ENCODE measurements around the gene UBE3B.

Gene UBE3B

GRCh38 chr12:109489016-109489954 is 11.9 kb downstream of the UBE3B start:
- H3K27me3 ChIP-seq (ENCODE audit: insufficient read depth, low read length): no peaks in the 10 kb centered on the region
- no peak overlapping the region for H3K9ac ChIP-seq (ENCODE audit: low read depth, low read length)
- H3K27ac ChIP-seq (ENCODE audit: low read depth, low read length): no peak overlapping the region
- H3K4me1 ChIP-seq (ENCODE audit: insufficient read depth, low read length): no peaks in the 10 kb centered on the region
- WGBS: 96% methylated on average over 14 of the region's 14 CpGs
- peaks cover 85% of the 10 kb centered on the region for H3K36me3 ChIP-seq (ENCODE audit: insufficient read depth, low read length)
- no peak overlapping the region for H3K4me3 ChIP-seq (ENCODE audit: low read length)
- H3K9me3 ChIP-seq (ENCODE audit: insufficient read depth, low read depth, low read length): no peaks in the 10 kb centered on the region

DNA sequence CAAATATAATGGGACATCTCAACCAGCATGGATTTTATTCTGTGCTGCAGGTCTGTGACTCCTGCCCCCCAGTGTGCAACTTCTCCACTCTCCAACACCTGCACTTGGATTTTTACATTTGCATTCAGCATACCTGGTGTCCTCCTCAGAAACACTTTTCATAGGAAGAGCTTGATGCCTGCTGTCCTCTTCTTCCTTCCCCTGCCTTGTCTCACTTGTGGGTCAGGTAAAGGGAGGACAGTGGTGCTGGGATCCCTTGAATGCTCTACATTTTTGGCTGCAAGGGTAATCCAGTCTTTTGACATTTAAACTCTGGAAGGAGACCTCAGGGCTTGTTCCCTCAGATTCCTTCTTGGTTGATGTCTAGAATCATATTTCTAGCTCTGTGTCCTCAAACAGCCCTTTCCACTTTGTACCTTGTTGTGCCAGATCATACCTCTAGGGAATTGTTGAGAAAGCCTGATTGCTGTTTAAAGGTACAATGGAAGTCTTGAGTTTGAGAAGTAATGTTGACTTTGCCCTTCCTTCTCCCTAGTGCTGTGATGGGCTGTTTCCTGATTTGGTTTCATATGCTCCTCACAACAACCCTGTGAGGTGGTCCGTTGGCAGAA is 12.6 kb downstream of the UBE3B start:
- Histone ChIP-seq H3K9me3 (ENCODE audit: insufficient read depth, low read depth, low read length) (peaks cover 3% of the 10 kb centered on the region; the same call in 1 of the 2 replicates), H3K27me3 (ENCODE audit: insufficient read depth, low read length) (no peaks in the 10 kb centered on the region), H3K9ac (ENCODE audit: low read depth, low read length) (no peak overlapping the region), H3K27ac (ENCODE audit: low read depth, low read length) (no peak overlapping the region), H3K4me1 (ENCODE audit: insufficient read depth, low read length) (no peaks in the 10 kb centered on the region), H3K36me3 (ENCODE audit: insufficient read depth, low read length) (peaks cover 84% of the 10 kb centered on the region), H3K4me3 (ENCODE audit: low read length) (no peak overlapping the region)
- 100% methylated on average over 1 of the region's 1 CpG for WGBS

DNA sequence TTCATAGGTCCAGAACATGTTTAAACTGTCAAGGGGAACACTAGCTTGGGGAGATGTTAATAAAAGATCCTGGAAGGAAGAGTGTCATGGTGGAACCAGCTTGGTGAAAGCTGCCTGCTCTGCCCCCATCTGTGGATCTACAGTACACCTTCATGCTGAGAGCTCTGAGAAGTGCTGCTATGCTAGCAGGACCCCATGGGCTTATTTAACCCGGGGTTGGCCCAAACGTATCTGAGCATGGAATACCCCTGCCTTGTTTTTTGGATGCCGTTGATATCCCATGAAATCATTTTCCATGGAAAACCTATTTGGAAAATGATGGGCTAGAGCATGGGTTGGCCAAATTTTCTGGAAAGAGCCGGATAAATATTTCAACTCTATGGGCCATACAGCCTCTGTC is 14.2 kb downstream of the UBE3B start:
- WGBS: 97% methylated on average over 4 of the region's 4 CpGs
- H3K9ac ChIP-seq (ENCODE audit: low read depth, low read length): no peak overlapping the region
- no peak overlapping the region for H3K4me3 ChIP-seq (ENCODE audit: low read length)
- H3K4me1 ChIP-seq (ENCODE audit: insufficient read depth, low read length): no peaks in the 10 kb centered on the region
- no peaks in the 10 kb centered on the region for H3K27me3 ChIP-seq (ENCODE audit: insufficient read depth, low read length)
- H3K9me3 ChIP-seq (ENCODE audit: insufficient read depth, low read depth, low read length): peaks cover 4% of the 10 kb centered on the region; the same call in 1 of the 2 replicates
- H3K27ac ChIP-seq (ENCODE audit: low read depth, low read length): no peak overlapping the region
- H3K36me3 ChIP-seq (ENCODE audit: insufficient read depth, low read length): peaks cover 74% of the 10 kb centered on the region

- Histone ChIP-seq H3K4me1 (ENCODE audit: insufficient read depth, low read length) (no peaks in the 10 kb centered on the region), H3K27ac (ENCODE audit: low read depth, low read length) (no peak overlapping the region), H3K4me3 (ENCODE audit: low read length) (no peak overlapping the region), H3K27me3 (ENCODE audit: insufficient read depth, low read length) (no peaks in the 10 kb centered on the region), H3K9me3 (ENCODE audit: insufficient read depth, low read depth, low read length) (peaks cover 4% of the 10 kb centered on the region; the same call in 1 of the 2 replicates), H3K9ac (ENCODE audit: low read depth, low read length) (no peak overlapping the region), H3K36me3 (ENCODE audit: insufficient read depth, low read length) (peaks cover 69% of the 10 kb centered on the region)
- whole genome bisulfite sequencing: 93% methylated on average over 5 of the region's 5 CpGs
Measured at GRCh38 chr12:109492371-109492770, 14.9 kb downstream of the UBE3B start.

- H3K27me3 ChIP-seq (ENCODE audit: insufficient read depth, low read length): no peaks in the 10 kb centered on the region
- peaks cover 68% of the 10 kb centered on the region for H3K36me3 ChIP-seq (ENCODE audit: insufficient read depth, low read length)
- H3K4me1 ChIP-seq (ENCODE audit: insufficient read depth, low read length): no peaks in the 10 kb centered on the region
- peaks cover 4% of the 10 kb centered on the region; the same call in 1 of the 2 replicates for H3K9me3 ChIP-seq (ENCODE audit: insufficient read depth, low read depth, low read length)
- H3K4me3 ChIP-seq (ENCODE audit: low read length): no peak overlapping the region
- H3K9ac ChIP-seq (ENCODE audit: low read depth, low read length): no peak overlapping the region
- H3K27ac ChIP-seq (ENCODE audit: low read depth, low read length): no peak overlapping the region
Measured at GRCh38 chr12:109493090-109493489, 15.7 kb downstream of the UBE3B start.

DNA sequence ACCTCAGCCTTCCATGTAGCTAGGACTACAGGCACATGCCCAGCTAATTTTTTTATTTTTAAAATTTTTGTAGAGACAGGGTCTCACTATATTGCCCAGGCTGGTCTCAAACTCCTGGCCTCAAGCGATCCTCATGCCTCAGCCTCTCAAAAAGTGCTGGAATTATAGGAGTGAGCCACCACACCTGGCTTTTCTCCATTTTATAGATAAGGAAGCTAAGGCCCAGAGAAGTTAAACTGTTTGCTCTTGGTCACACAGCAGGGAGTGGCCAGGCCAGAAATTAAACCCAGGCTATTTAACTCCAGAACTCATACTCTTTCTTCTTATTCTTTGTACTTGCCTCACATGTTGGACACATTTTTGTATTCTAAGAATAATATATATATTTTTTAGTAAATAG is 16.5 kb downstream of the UBE3B start:
- Histone ChIP-seq H3K36me3 (ENCODE audit: insufficient read depth, low read length) (peaks cover 68% of the 10 kb centered on the region), H3K9ac (ENCODE audit: low read depth, low read length) (no peak overlapping the region), H3K4me3 (ENCODE audit: low read length) (no peak overlapping the region), H3K27me3 (ENCODE audit: insufficient read depth, low read length) (no peaks in the 10 kb centered on the region), H3K27ac (ENCODE audit: low read depth, low read length) (no peak overlapping the region), H3K4me1 (ENCODE audit: insufficient read depth, low read length) (no peaks in the 10 kb centered on the region), H3K9me3 (ENCODE audit: insufficient read depth, low read depth, low read length) (peaks cover 4% of the 10 kb centered on the region; the same call in 1 of the 2 replicates)
- WGBS: 87% methylated on average over 1 of the region's 1 CpG

DNA sequence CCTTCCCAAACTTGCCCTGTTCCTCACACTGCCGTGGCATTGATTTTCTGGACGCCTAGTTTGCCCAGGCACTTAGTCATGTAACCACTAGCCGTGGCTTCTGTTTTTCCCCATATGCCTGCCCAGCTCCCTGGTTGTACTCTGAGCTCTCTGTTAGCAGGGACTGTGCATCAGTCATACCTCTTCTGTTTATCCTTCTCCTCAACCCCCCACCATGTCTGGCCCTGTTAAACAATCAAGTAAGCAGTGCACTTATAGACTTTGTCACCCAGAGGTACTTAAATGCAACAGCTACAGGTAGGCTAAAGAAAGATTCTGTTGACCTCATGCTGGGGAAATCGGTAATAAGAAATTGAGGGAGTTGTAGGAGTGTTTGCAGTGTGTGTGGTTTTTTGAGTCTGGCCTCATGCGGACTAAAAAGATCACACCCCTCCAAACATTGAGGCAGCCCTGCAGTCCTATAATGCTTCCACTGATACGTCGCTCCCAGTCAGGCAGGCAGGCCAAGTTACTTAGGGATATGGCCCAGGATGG is 17.0 kb downstream of the UBE3B start:
- Histone ChIP-seq H3K36me3 (ENCODE audit: insufficient read depth, low read length) (peaks cover 68% of the 10 kb centered on the region), H3K27ac (ENCODE audit: low read depth, low read length) (no peak overlapping the region), H3K9ac (ENCODE audit: low read depth, low read length) (no peak overlapping the region), H3K27me3 (ENCODE audit: insufficient read depth, low read length) (no peaks in the 10 kb centered on the region), H3K4me3 (ENCODE audit: low read length) (no peak overlapping the region), H3K4me1 (ENCODE audit: insufficient read depth, low read length) (no peaks in the 10 kb centered on the region), H3K9me3 (ENCODE audit: insufficient read depth, low read depth, low read length) (peaks cover 4% of the 10 kb centered on the region; the same call in 1 of the 2 replicates)
- WGBS: 94% methylated on average over 7 of the region's 7 CpGs

DNA sequence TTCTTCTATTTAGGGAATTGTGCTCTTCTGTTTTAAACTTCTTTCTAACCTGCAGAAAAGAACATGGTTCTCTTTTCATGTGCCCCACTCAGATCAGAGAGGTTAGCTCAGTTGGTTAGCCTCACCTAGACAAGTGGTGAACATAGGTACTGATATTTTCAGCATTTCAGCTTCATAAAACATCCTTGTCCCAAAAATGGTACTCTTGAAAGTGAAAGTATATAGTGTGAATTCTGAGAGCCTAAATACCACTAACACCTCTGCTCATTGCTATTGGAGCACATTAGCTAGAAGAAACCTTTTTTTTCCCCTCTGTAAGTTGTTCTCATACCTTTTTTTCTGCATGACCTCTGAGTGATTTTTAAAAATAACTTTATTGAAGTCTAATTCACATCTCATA is 17.6 kb downstream of the UBE3B start:
- no peak overlapping the region for H3K9ac ChIP-seq (ENCODE audit: low read depth, low read length)
- H3K4me3 ChIP-seq (ENCODE audit: low read length): no peak overlapping the region
- peaks cover 68% of the 10 kb centered on the region for H3K36me3 ChIP-seq (ENCODE audit: insufficient read depth, low read length)
- peaks cover 4% of the 10 kb centered on the region; the same call in 1 of the 2 replicates for H3K9me3 ChIP-seq (ENCODE audit: insufficient read depth, low read depth, low read length)
- H3K4me1 ChIP-seq (ENCODE audit: insufficient read depth, low read length): no peaks in the 10 kb centered on the region
- no peaks in the 10 kb centered on the region for H3K27me3 ChIP-seq (ENCODE audit: insufficient read depth, low read length)
- no peak overlapping the region for H3K27ac ChIP-seq (ENCODE audit: low read depth, low read length)

GRCh38 chr12:109496306-109496705 is 18.9 kb downstream of the UBE3B start:
- Histone ChIP-seq H3K36me3 (ENCODE audit: insufficient read depth, low read length) (peaks cover 63% of the 10 kb centered on the region), H3K4me3 (ENCODE audit: low read length) (no peak overlapping the region), H3K9me3 (ENCODE audit: insufficient read depth, low read depth, low read length) (peaks cover 4% of the 10 kb centered on the region; the same call in 1 of the 2 replicates), H3K27me3 (ENCODE audit: insufficient read depth, low read length) (no peaks in the 10 kb centered on the region), H3K27ac (ENCODE audit: low read depth, low read length) (no peak overlapping the region), H3K9ac (ENCODE audit: low read depth, low read length) (no peak overlapping the region), H3K4me1 (ENCODE audit: insufficient read depth, low read length) (no peaks in the 10 kb centered on the region)

DNA sequence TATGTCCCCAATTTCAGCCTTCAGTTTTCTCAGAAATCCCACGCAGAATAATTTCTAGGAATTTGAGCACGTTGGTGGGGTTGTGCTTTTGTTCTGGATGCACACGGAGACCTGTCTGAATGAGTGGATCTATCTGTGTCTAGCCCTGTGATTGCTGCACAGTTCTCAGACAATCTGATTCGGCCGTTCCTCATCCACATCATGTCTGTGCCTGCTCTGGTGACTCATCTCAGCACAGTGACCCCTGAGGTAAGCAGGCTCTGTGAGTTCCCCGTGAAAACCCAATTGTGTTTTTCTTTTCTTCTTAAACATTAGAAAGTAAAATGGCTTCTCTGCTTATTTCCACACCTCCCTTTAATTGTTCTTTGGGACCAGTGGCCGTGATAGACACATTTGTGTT is 20.2 kb downstream of the UBE3B start:
- H3K36me3 ChIP-seq (ENCODE audit: insufficient read depth, low read length): peaks cover 68% of the 10 kb centered on the region
- 94% methylated on average over 7 of the region's 7 CpGs for WGBS
- no peaks in the 10 kb centered on the region for H3K4me1 ChIP-seq (ENCODE audit: insufficient read depth, low read length)
- H3K27ac ChIP-seq (ENCODE audit: low read depth, low read length): no peak overlapping the region
- H3K4me3 ChIP-seq (ENCODE audit: low read length): no peak overlapping the region
- H3K27me3 ChIP-seq (ENCODE audit: insufficient read depth, low read length): no peaks in the 10 kb centered on the region
- no peak overlapping the region for H3K9ac ChIP-seq (ENCODE audit: low read depth, low read length)
- H3K9me3 ChIP-seq (ENCODE audit: insufficient read depth, low read depth, low read length): peaks cover 4% of the 10 kb centered on the region; the same call in 1 of the 2 replicates

All from HUES64 (cell line).